Esophagus muscularis mucosa (tissue), 3 donors: ENCODE results near the gene ANKFY1.

Experiments
- CTCF ChIP-seq, 3 experiments: fragments of 200-600 bp in 2 of 3; fragments of 450-650 bp in 1 of 3; sonication (generic) in 2 of 3; IDR thresholded peaks; one replicate each; pipeline ENCODE4 v1.5.1; 2017 to 2019; ENCODE audit warnings: antibody characterized with exemption in 3 of 3, mild to moderate bottlenecking in 2 of 3, moderate library complexity in 1 of 3
- POLR2A ChIP-seq: fragments of 450-650 bp; IDR thresholded peaks from one replicate; pipeline ENCODE4 v1.6.1; 2017; ENCODE audit warnings: antibody characterized with exemption, moderate library complexity, mild to moderate bottlenecking, low read depth
- POLR2AphosphoS5 ChIP-seq, 2 donors: sonication (generic); formaldehyde crosslinking; IDR thresholded peaks; one replicate each; pipeline ENCODE4 v1.6.1; 2017; ENCODE audit warnings: antibody characterized with exemption in 2 of 2

- TF ChIP-seq CTCF (IDR thresholded peaks at IDR 0.05): no peak
- TF ChIP-seq POLR2A: no peak
- TF ChIP-seq POLR2AphosphoS5 (IDR thresholded peaks at IDR 0.05): no peak
Observed at GRCh38 chr17:4272213-4272971, 8.6 kb upstream of the ANKFY1 start.
